Measurements from ENCODE around the gene PDE6C. TPM values are rescaled to one million over a fixed set of nuclear protein-coding genes. Genes with fewer than 3 reads are reported as not detected.

Gene PDE6C
- total and polyA plus RNA-seq, 2 donors (not counting 1 experiment from before 2014, with no cell fraction given) = not detected

- intact Hi-C loops (cut with micrococcal nuclease) = no loop called here
Measured at GRCh38 chr10:93671042-93671441, 58.7 kb downstream of the PDE6C start.

More at GRCh38 chr10:93671042-93671441, 58.7 kb downstream of the PDE6C start:
- H3K79me2 ChIP-seq (ENCODE audit: control insufficient read depth, insufficient read depth, low read length) = no peaks in the 10 kb centered on the region
- no peaks in the 10 kb centered on the region for H3K9me3 ChIP-seq (ENCODE audit: control extremely low read depth in 1 of 3, control insufficient read depth in 2 of 3, insufficient read depth in 1 of 3, low read length in 2 of 3)
- no peak overlapping the region for H3K4me3 ChIP-seq (ENCODE audit: control extremely low read depth in 1 of 5, extremely low read depth in 1 of 5, insufficient read depth in 1 of 5, low read depth in 2 of 5, low read length in 4 of 5)
- H3K4me1 ChIP-seq (ENCODE audit: control insufficient read depth in 2 of 2, insufficient read depth in 2 of 2, low read length in 2 of 2) = no peaks in the 10 kb centered on the region
- H3K4me2 ChIP-seq (replicated peaks; ENCODE audit: low read depth, low read length, poor library complexity, severe bottlenecking) = no peak overlapping the region
- H3K9ac ChIP-seq (ENCODE audit: low read length) = no peak overlapping the region
- no peak for ATAC-seq (ENCODE audit: low read depth)
- no peaks in the 10 kb centered on the region for H3K27me3 ChIP-seq (replicated peaks in 1 of 4; ENCODE audit: control extremely low read depth in 1 of 4, control insufficient read depth in 3 of 4, insufficient read depth in 4 of 4, low read length in 3 of 4)
- H2AFZ ChIP-seq (ENCODE audit: insufficient read depth, low read depth, low read length, poor library complexity, severe bottlenecking) = no peak overlapping the region
- ChIA-PET CTCF (no interaction called here), POLR2A (no interaction called here)
- DNase-seq = no peak
- no CpG with 5 or more reads among the region's 2 CpGs for WGBS (ENCODE audit: insufficient coverage)
- H3K36me3 ChIP-seq (replicated peaks in 1 of 2; ENCODE audit: control extremely low read depth in 1 of 2, control insufficient read depth in 1 of 2, extremely low read depth in 1 of 2, insufficient read depth in 2 of 2, low read length in 1 of 2) = peaks cover 2 to 36% of the 10 kb centered on the region in 2 experiments
- no peak for TF ChIP-seq EZH2 (IDR thresholded peaks at IDR 0.05; ENCODE audit: borderline replicate concordance, insufficient read depth, low read depth, low read length, poor library complexity, severe bottlenecking)
- no peak for TF ChIP-seq CTCF (IDR thresholded peaks at IDR 0.05)
- no peaks in the 10 kb centered on the region for H4K20me1 ChIP-seq (ENCODE audit: control insufficient read depth, insufficient read depth, low read length, poor library complexity, severe bottlenecking)
- Mint-ChIP-seq H3K27ac (no peak overlapping the region), H3K27me3 (no peaks in the 10 kb centered on the region), H3K4me3 (no peak overlapping the region), H3K9me3 (ENCODE audit: insufficient read depth) (no peaks in the 10 kb centered on the region), H3K4me1 (no peaks in the 10 kb centered on the region)
- H3K27ac ChIP-seq (ENCODE audit: low read length in 2 of 2) = no peak overlapping the region

All from B cell (primary cell).